Neural crest cell (in vitro differentiated cells): ENCODE data around the gene ADAMTS13. TPM values are rescaled to one million over a fixed set of nuclear protein-coding genes. Genes with fewer than 3 reads are reported as not detected.

Experiments
- DNase-seq: peaks from one replicate; pipeline ENCODE4 v3.0.0; 2021; ENCODE audit warnings: low read depth, mixed read lengths, low spot score
- H3K27ac Mint-ChIP-seq: one replicate; pipeline ENCODE4 v1.8.0; 2021; ENCODE audit warnings: mild to moderate bottlenecking, mixed read lengths; ENCODE audit not compliant: unreplicated experiment
- H3K27me3 Mint-ChIP-seq: 2 replicates; pipeline ENCODE4 v1.8.0; 2021; ENCODE audit warnings: low read depth, mild to moderate bottlenecking, mixed read lengths
- H3K36me3 Mint-ChIP-seq: 2 replicates; pipeline ENCODE4 v1.8.0; 2021; ENCODE audit warnings: low read depth, mild to moderate bottlenecking, mixed read lengths
- H3K4me1 Mint-ChIP-seq: 2 replicates; pipeline ENCODE4 v1.8.0; 2021; ENCODE audit warnings: mixed read lengths
- H3K4me3 Mint-ChIP-seq: one replicate; pipeline ENCODE4 v1.8.0; 2021; ENCODE audit warnings: mild to moderate bottlenecking, mixed read lengths
- H3K9me3 Mint-ChIP-seq: 2 replicates; pipeline ENCODE4 v1.8.0; 2021; ENCODE audit warnings: mixed read lengths
- total RNA-seq: library from RNA; stranded (reverse); gene quantifications from 2 replicates; pipeline ENCODE4 v1.2.1, GENCODE V29; 2021
- TF ChIP-seq, protein P1 (sequence below): fragments of 200-600 bp; sonication (generic); conservative IDR thresholded peaks from 2 replicates; pipeline ENCODE4 v1.5.0; 2021; ENCODE audit warnings: antibody characterized with exemption, mild to moderate bottlenecking

Gene ADAMTS13
- total RNA-seq, 1 donor from 2014 or later: 6.0 TPM

DNA sequence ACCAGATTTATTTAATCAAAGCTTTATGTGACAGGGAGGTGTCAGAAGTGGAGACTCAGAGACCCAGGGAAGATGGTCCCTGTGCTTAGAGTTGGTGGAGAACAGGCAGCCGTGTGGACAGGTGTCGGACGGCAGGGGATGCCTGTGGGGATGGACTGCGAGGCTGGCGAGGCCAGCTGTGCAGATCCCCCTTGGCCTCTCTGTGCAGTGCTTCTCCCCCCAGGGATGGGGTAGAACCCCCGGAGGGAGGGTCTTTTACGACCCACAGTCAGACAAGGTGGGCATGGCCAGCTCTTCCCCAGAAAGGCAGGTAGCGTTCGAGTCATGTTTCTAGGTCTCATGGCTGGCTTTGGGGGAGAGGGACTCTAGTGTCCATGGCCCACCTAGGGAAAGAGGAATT lies 61.4 kb downstream of the ADAMTS13 start:
- H3K4me1 Mint-ChIP-seq: peaks cover 8% of the 10 kb centered on the region
- H3K27ac Mint-ChIP-seq: no peak overlapping the region
- no peak for DNase-seq
- H3K36me3 Mint-ChIP-seq: no peaks in the 10 kb centered on the region
- no peaks in the 10 kb centered on the region for H3K9me3 Mint-ChIP-seq
- TF ChIP-seq, protein P1, sequence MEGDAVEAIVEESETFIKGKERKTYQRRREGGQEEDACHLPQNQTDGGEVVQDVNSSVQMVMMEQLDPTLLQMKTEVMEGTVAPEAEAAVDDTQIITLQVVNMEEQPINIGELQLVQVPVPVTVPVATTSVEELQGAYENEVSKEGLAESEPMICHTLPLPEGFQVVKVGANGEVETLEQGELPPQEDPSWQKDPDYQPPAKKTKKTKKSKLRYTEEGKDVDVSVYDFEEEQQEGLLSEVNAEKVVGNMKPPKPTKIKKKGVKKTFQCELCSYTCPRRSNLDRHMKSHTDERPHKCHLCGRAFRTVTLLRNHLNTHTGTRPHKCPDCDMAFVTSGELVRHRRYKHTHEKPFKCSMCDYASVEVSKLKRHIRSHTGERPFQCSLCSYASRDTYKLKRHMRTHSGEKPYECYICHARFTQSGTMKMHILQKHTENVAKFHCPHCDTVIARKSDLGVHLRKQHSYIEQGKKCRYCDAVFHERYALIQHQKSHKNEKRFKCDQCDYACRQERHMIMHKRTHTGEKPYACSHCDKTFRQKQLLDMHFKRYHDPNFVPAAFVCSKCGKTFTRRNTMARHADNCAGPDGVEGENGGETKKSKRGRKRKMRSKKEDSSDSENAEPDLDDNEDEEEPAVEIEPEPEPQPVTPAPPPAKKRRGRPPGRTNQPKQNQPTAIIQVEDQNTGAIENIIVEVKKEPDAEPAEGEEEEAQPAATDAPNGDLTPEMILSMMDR: no peak
- no peaks in the 10 kb centered on the region for H3K27me3 Mint-ChIP-seq
- H3K4me3 Mint-ChIP-seq: no peak overlapping the region

DNA sequence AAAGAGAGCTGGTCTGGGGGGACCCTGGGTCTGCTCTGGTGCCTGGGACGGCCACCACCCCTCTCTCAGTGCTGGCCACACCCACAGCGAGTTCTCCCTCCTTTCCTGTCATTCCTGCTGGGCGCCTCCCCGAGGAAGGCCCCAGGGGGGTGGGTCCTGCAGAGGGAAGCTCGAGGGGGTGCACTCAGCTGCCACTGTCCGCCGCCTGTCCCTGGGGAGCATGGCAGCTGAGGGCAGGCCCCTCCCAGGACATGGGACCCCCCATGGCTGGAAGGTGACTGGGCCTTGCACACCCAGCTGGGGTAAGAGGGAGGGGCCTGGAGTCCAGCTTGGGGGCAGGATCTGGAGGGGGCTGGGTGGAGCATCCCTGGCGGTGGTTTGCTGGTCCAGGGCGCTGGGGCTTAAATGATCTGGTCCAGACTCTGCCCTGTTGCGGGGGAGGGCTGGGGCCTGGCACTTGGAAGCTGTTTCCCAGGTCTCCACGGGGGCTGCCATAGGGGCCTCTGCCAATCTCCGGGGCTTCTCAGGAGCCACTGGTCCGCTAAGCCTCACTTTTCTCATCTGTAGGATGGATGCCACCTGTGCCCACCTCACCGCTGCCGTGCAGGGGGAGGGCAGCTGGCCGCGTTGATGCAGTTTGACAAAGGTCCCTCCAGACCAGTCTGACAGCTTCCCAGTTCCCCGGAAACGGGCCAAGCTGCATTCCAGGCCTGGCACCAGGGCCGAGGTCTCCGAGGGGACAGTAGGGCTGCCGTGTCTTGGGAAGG lies 62.7 kb downstream of the ADAMTS13 start:
- Mint-ChIP-seq H3K27me3 (no peaks in the 10 kb centered on the region), H3K9me3 (no peaks in the 10 kb centered on the region), H3K4me1 (peaks cover 3% of the 10 kb centered on the region), H3K36me3 (no peaks in the 10 kb centered on the region), H3K4me3 (no peak overlapping the region), H3K27ac (no peak overlapping the region)
- TF ChIP-seq, protein P1: no peak
- DNase-seq: no peak

DNA sequence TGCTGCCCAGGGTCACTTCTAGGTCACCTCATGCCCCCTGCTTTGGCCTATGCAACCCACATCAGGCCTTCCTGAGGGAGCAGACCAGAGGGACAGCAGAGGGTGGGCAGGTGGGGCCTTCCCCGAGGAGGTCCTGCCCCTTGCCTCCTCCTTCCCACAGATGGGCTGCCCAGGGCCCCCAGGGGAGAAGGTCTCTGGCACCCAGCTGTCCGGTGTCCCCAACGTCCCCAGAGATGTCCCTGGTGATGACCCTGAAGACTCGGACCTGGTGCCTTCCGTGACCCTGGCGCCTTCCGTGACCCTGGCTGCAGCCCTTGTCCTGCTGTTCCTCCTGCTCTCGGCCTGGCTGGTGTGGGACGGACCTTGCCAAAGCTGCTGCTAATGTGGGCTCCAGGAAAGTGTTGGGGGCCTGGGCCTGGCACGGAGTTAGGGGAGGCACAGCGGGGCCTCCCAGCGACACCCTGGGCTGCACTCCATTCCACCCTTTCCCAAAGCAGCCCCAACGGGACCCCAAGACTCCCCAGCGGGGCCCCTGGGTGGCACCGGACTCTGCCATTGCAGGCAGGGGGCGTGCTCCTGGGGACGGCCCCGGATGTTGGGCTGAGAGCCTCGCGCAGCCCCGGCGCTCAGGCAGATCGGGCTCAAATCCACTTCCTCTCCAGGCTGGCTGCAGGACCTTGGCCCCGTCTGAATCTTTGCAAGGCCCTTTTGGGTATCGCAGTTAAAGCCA lies 63.5 kb downstream of the ADAMTS13 start:
- no peaks in the 10 kb centered on the region for H3K9me3 Mint-ChIP-seq
- DNase-seq: no peak
- no peak overlapping the region for H3K27ac Mint-ChIP-seq
- H3K27me3 Mint-ChIP-seq: no peaks in the 10 kb centered on the region
- H3K4me3 Mint-ChIP-seq: peak overlapping the region; percentile 17
- no peaks in the 10 kb centered on the region for H3K36me3 Mint-ChIP-seq
- TF ChIP-seq, protein P1: no peak
- no peaks in the 10 kb centered on the region for H3K4me1 Mint-ChIP-seq

DNA sequence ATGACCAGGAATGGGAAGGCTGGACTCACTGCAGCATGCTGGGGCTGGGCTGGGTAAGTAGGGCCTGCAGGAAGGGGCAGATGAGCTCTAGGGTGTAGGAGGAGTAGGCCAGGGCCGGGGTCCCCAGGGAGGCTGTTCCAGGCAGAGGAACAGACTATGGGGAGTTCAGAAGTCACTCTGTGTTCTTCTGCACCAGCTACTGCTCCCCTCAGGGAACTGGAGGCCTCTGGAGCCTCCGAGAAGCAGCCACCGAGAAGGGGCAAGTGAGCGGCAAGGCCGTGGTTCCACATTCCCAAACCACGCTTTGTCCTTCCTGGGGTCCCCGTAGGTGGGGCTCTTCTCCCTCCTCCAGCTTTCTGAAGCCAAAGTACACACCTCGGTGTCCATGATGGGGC lies 65.2 kb downstream of the ADAMTS13 start:
- Mint-ChIP-seq H3K27me3 (no peaks in the 10 kb centered on the region), H3K36me3 (no peaks in the 10 kb centered on the region), H3K27ac (no peak overlapping the region), H3K4me3 (no peak overlapping the region), H3K9me3 (no peaks in the 10 kb centered on the region), H3K4me1 (no peaks in the 10 kb centered on the region)
- no peak for DNase-seq
- TF ChIP-seq, protein P1: no peak

DNA sequence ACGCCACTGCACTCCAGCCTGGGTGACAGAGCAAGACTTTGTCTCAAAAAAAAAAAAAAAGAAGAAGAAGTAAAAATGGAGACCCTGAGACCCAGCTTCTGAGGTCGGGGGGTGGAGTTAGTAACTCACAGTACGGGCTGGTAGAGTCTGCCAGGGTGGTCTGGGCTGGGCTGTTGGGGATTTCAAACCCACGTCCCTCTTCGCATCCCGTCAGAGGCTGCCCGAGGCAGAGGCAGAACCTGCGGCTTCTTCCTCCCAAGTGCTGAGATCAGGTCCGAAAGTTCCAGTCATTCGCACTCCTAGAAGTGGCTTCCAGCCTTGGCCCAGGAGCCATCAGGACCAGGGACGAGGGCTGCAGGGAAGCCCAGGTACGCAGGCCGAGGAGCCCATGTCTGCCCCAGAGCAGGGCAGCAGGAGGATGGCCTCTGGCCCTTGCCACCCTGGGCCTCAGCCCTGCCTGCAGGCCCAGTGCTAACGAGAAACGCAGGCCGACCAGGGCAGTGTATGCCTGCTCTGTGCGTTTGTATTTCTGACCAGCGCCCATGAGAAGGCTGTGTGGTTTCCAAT lies 66.6 kb downstream of the ADAMTS13 start:
- no peak for DNase-seq
- Mint-ChIP-seq H3K36me3 (no peaks in the 10 kb centered on the region), H3K27me3 (no peaks in the 10 kb centered on the region), H3K27ac (no peak overlapping the region), H3K4me3 (no peak overlapping the region), H3K9me3 (no peaks in the 10 kb centered on the region), H3K4me1 (no peaks in the 10 kb centered on the region)
- TF ChIP-seq, protein P1: no peak
